Measurements from ENCODE around the gene RCCD1. TPM values are rescaled to one million over a fixed set of nuclear protein-coding genes. Genes with fewer than 3 reads are reported as not detected.

The RCCD1 gene
- total and polyA plus RNA-seq, 2 of the 8 experiments (the other 6 are each of a cell fraction or from before 2014, with no cell fraction given): 9.9 to 18.8 TPM

GRCh38 chr15:90979582-90979981, 24.9 kb downstream of the RCCD1 start:
- H2BK12ac ChIP-seq (ENCODE audit: low read depth, low read length): no peak overlapping the region
- 85% methylated on average over 1 of the region's 1 CpG; no CpG with 5 or more reads in 1 of the 2 experiments for WGBS, 2 experiments (ENCODE audit: extremely low coverage in 1 of 2, insufficient coverage in 1 of 2, insufficient read length in 1 of 2, insufficient replicate concordance in 2 of 2, low coverage in 1 of 2, low lambda C conversion rate in 2 of 2, missing lambda C conversion rate in 1 of 2)
- CTCF ChIA-PET (ENCODE audit: partially characterized antibody): interaction anchor here (0.9 to 2.3 kb wide), 5 partner anchors 17 to 77 kb away, joined by 3 to 6 read pairs (median 3); no protein-coding TSS in a partner anchor

More at GRCh38 chr15:90979582-90979981, 24.9 kb downstream of the RCCD1 start:
- Histone ChIP-seq H4K8ac (ENCODE audit: extremely low read depth, insufficient read depth, low read length) (no peak overlapping the region), H2BK120ac (replicated peaks; ENCODE audit: low read depth, low read length) (no peak overlapping the region), H3K4me3 (ENCODE audit: extremely low read depth in 1 of 4, insufficient read depth in 2 of 4, low read depth in 3 of 4, low read length in 4 of 4) (no peak overlapping the region), H3K4ac (replicated peaks; ENCODE audit: insufficient read length, low read depth, low read length) (no peak overlapping the region), H3K9me3 (ENCODE audit: insufficient read depth in 2 of 2, low read depth in 1 of 2, low read length in 1 of 2) (no peaks in the 10 kb centered on the region), H2BK20ac (ENCODE audit: low read length) (no peak overlapping the region), H3K23ac (ENCODE audit: insufficient read length) (no peak overlapping the region), H3K4me2 (ENCODE audit: insufficient read depth in 1 of 2, low read depth in 2 of 2, low read length in 2 of 2) (no peak overlapping the region), H3K18ac (ENCODE audit: extremely low read depth, low read length) (no peak overlapping the region), H3K79me1 (ENCODE audit: low read depth, low read length) (no peaks in the 10 kb centered on the region), H3K79me2 (ENCODE audit: control insufficient read depth in 1 of 2, insufficient read depth in 2 of 2, low read length in 2 of 2) (peaks cover 0 to 8% of the 10 kb centered on the region in 2 experiments; a peak in 2 of 4 replicates), H3K23me2 (ENCODE audit: low read depth, low read length) (no peaks in the 10 kb centered on the region), H2AFZ (ENCODE audit: low read length) (no peak overlapping the region), H4K20me1 (replicated peaks in 1 of 2; ENCODE audit: control insufficient read depth in 1 of 2, insufficient read depth in 2 of 2, low read length in 2 of 2) (peaks cover 3 to 5% of the 10 kb centered on the region in 2 experiments), H4K91ac (replicated peaks; ENCODE audit: insufficient read length, low read length) (no peak overlapping the region), H4K5ac (ENCODE audit: insufficient read length, low read depth, low read length) (no peak overlapping the region), H3K4me1 (replicated peaks in 1 of 4; ENCODE audit: control insufficient read depth in 3 of 4, insufficient read depth in 4 of 4, low read length in 3 of 4) (no peaks in the 10 kb centered on the region), H3K56ac (replicated peaks; ENCODE audit: insufficient read length, low read depth, low read length) (no peak overlapping the region), H3K36me3 (ENCODE audit: control insufficient read depth in 2 of 4, insufficient read depth in 4 of 4, low read length in 3 of 4) (peaks cover 54 to 96% (median 77%) of the 10 kb centered on the region in 4 experiments), H2AK5ac (ENCODE audit: low read depth, low read length) (no peak overlapping the region), H3K14ac (ENCODE audit: insufficient read length) (no peak overlapping the region), H3K27ac (ENCODE audit: low read depth, low read length) (no peak overlapping the region), H2BK5ac (ENCODE audit: low read depth, low read length) (no peak overlapping the region), H2BK15ac (ENCODE audit: low read length) (no peak overlapping the region), H3K27me3 (replicated peaks in 1 of 4; ENCODE audit: control insufficient read depth in 3 of 4, extremely low read depth in 1 of 4, insufficient read depth in 3 of 4, low read length in 3 of 4) (no peaks in the 10 kb centered on the region), H3K9ac (replicated peaks in 1 of 4; ENCODE audit: extremely low read depth in 1 of 4, low read depth in 3 of 4, low read length in 3 of 4) (no peak overlapping the region)
- no peak for FAIRE-seq
- POLR2A ChIA-PET (ENCODE audit: partially characterized antibody): interaction anchor here (0.8 to 1.2 kb wide), 4 partner anchors 17 to 97 kb away, joined by 3 read pairs; no protein-coding TSS in a partner anchor
- TF ChIP-seq CBX5 (IDR thresholded peaks at IDR 0.05; ENCODE audit: low read depth, low read length) (no peak), GABPA (IDR thresholded peaks at IDR 0.05; ENCODE audit: borderline replicate concordance, insufficient read depth, low read length) (no peak), SIX5 (IDR thresholded peaks at IDR 0.05; ENCODE audit: low read depth, low read length) (no peak), KDM1A (IDR thresholded peaks at IDR 0.05; ENCODE audit: borderline replicate concordance, low read length) (no peak)
- no peak for DNase-seq (ENCODE audit: low read depth in 1 of 2, low spot score in 2 of 2)

All from H1 (cell line).